DOHH2 (cell line): ENCODE results near the gene LCN2.

Experiments used
- H3F3A ChIP-seq: fragments of 200-600 bp; sonication (generic), shearing (Covaris generic); 2 replicates; pipeline ENCODE4 v1.6.0; 2016; ENCODE audit warnings: antibody characterized with exemption, mild to moderate bottlenecking; ENCODE audit not compliant: control insufficient read depth, insufficient read depth
- H3K27ac ChIP-seq: fragments of 200-600 bp; sonication (generic); 2 replicates; pipeline ENCODE4 v1.5.1; 2014; ENCODE audit warnings: low read depth, mild to moderate bottlenecking, low read length, moderate library complexity
- H3K27me3 ChIP-seq: fragments of 200-600 bp; sonication (generic); 2 replicates; pipeline ENCODE4 v1.6.1; 2014; ENCODE audit warnings: mild to moderate bottlenecking, low read length, mixed read lengths; ENCODE audit not compliant: control insufficient read depth
- H3K36me3 ChIP-seq: fragments of 200-600 bp; sonication (generic); 2 replicates; pipeline ENCODE4 v1.6.1; 2014; ENCODE audit warnings: mild to moderate bottlenecking, low read length, moderate library complexity, mixed read lengths; ENCODE audit not compliant: control insufficient read depth
- H3K4me1 ChIP-seq: fragments of 200-600 bp; sonication (generic); 2 replicates; pipeline ENCODE4 v1.6.1; 2014; ENCODE audit warnings: mild to moderate bottlenecking, low read length, mixed read lengths; ENCODE audit not compliant: control insufficient read depth
- H3K4me2 ChIP-seq: fragments of 200-600 bp; sonication (generic); 2 replicates; pipeline ENCODE4 v1.6.0; 2014; ENCODE audit warnings: mild to moderate bottlenecking, low read length, moderate library complexity
- H3K4me3 ChIP-seq: fragments of 200-600 bp; sonication (generic); 2 replicates; pipeline ENCODE4 v1.5.1; 2014; ENCODE audit warnings: mild to moderate bottlenecking, low read length, mixed read lengths
- H3K79me2 ChIP-seq: fragments of 200-600 bp; sonication (generic); 2 replicates; pipeline ENCODE4 v1.6.1; 2014; ENCODE audit warnings: mild to moderate bottlenecking, low read length, mixed read lengths; ENCODE audit not compliant: control insufficient read depth
- H3K9me2 ChIP-seq: fragments of 200-600 bp; sonication (generic); replicated peaks from 2 replicates; pipeline ENCODE4 v1.6.1; 2014; ENCODE audit warnings: mild to moderate bottlenecking, low read length, mixed read lengths; ENCODE audit not compliant: control insufficient read depth
- H3K9me3 ChIP-seq: fragments of 200-600 bp; sonication (generic); 2 replicates; pipeline ENCODE4 v1.6.1; 2014; ENCODE audit warnings: antibody characterized with exemption, low read length, mixed read lengths; ENCODE audit not compliant: control insufficient read depth, insufficient read depth
- H4K20me1 ChIP-seq: fragments of 200-600 bp; sonication (generic); 2 replicates; pipeline ENCODE4 v1.6.0; 2014; ENCODE audit warnings: low read depth, mild to moderate bottlenecking, antibody characterized with exemption, low read length, moderate library complexity; ENCODE audit not compliant: control insufficient read depth, insufficient read depth
- EZH2phosphoT487 ChIP-seq: fragments of 200-600 bp; sonication (generic); IDR thresholded peaks from 2 replicates; pipeline ENCODE4 v1.6.1; 2017; ENCODE audit warnings: borderline replicate concordance, mild to moderate bottlenecking, antibody characterized with exemption, low read length, moderate library complexity, mixed read lengths
- TF ChIP-seq, protein P1 (sequence below): fragments of 200-600 bp; sonication (generic); IDR thresholded peaks from one replicate; pipeline ENCODE4 v1.5.1; 2014; ENCODE audit warnings: antibody characterized with exemption, mild to moderate bottlenecking, low read depth, low read length; ENCODE audit not compliant: poor library complexity, severe bottlenecking

The LCN2 gene

DNA sequence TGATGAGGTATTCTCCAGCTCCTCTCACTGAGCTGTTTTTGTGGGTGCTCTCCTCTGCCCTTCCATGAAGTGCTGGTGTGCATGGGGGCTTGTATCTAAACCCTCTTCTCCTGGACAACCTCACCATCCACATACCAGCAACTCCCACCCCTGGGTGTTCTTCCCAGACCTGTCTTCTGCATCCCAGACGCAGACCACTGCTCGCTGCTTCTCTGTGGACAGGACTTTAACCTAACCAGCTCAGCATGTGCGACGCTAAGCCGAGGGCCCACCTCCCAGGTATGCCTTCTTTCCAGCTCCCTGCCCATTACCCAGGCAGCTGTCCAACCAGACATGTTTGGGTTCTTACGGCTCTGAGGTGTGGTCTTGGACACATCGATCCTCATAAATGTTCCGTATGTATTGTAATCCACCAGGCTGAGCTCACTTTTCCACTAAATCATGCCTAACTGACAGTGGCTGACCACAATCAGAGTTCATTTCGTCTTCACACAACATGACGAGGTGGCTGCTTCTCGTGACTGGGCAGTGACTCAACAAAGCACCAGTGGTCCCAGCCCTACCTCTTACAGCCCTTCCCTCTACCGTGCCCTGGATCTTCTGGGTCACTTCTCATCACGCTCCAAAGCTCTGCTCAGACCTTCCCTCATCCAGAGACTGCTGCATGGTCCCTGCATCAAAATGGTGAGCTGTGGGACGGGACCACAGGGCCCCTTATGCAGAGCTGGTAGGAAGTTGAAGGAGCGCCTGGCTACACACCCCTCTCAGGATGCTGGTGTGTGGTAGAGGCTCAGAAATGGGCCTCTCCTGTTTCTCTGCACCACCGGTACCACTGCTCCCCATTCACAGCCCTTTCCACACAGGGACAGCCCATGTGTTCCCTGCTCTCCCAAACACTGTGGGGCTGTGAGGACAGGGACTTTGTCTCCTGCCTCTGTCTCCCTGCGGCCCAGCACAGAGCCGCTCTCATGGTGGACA, 12.1 kb upstream of the LCN2 start:
- Histone ChIP-seq H3K4me1 (no peaks in the 10 kb centered on the region), H4K20me1 (no peaks in the 10 kb centered on the region), H3F3A (no peaks in the 10 kb centered on the region), H3K27me3 (peaks cover 29% of the 10 kb centered on the region), H3K4me3 (no peak overlapping the region), H3K9me3 (no peaks in the 10 kb centered on the region), H3K27ac (no peak overlapping the region), H3K9me2 (no peaks in the 10 kb centered on the region), H3K79me2 (no peaks in the 10 kb centered on the region), H3K36me3 (no peaks in the 10 kb centered on the region), H3K4me2 (no peak overlapping the region)
- TF ChIP-seq EZH2phosphoT487: no peak
- TF ChIP-seq, protein P1, sequence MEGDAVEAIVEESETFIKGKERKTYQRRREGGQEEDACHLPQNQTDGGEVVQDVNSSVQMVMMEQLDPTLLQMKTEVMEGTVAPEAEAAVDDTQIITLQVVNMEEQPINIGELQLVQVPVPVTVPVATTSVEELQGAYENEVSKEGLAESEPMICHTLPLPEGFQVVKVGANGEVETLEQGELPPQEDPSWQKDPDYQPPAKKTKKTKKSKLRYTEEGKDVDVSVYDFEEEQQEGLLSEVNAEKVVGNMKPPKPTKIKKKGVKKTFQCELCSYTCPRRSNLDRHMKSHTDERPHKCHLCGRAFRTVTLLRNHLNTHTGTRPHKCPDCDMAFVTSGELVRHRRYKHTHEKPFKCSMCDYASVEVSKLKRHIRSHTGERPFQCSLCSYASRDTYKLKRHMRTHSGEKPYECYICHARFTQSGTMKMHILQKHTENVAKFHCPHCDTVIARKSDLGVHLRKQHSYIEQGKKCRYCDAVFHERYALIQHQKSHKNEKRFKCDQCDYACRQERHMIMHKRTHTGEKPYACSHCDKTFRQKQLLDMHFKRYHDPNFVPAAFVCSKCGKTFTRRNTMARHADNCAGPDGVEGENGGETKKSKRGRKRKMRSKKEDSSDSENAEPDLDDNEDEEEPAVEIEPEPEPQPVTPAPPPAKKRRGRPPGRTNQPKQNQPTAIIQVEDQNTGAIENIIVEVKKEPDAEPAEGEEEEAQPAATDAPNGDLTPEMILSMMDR: no peak

DNA sequence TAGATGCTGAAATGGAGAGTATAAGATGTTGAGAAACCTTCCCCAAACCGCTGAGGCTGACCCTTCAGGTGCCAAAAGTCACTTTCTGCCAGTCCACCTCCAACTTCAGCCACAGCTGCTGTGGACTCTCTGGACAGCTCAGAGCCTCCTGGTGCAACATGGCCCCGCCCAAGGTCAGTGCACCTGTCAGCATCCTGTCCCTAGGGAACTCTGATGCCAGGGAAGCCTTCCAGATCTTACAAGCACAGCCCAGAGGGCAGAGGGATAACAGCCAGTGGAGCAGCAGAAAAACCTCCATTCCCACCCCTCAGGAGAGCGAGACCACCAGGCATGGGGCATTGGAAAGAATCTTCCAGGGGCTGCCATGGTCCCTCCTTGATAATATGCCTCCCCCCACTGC, 11.3 kb upstream of the LCN2 start:
- no peak overlapping the region for H3K27ac ChIP-seq
- TF ChIP-seq, protein P1: no peak
- TF ChIP-seq EZH2phosphoT487: no peak
- H3K27me3 ChIP-seq: peaks cover 24% of the 10 kb centered on the region
- no peaks in the 10 kb centered on the region for H3K9me2 ChIP-seq
- no peaks in the 10 kb centered on the region for H3K4me1 ChIP-seq
- no peaks in the 10 kb centered on the region for H4K20me1 ChIP-seq
- no peak overlapping the region for H3K4me3 ChIP-seq
- no peaks in the 10 kb centered on the region for H3K79me2 ChIP-seq
- no peaks in the 10 kb centered on the region for H3F3A ChIP-seq
- H3K36me3 ChIP-seq: no peaks in the 10 kb centered on the region
- no peaks in the 10 kb centered on the region for H3K9me3 ChIP-seq
- no peak overlapping the region for H3K4me2 ChIP-seq

- Histone ChIP-seq H3K4me3 (no peak overlapping the region), H3K27me3 (peaks cover 17% of the 10 kb centered on the region), H4K20me1 (no peaks in the 10 kb centered on the region), H3K9me2 (no peaks in the 10 kb centered on the region), H3K4me2 (no peak overlapping the region), H3F3A (no peaks in the 10 kb centered on the region), H3K4me1 (no peaks in the 10 kb centered on the region), H3K36me3 (no peaks in the 10 kb centered on the region), H3K27ac (no peak overlapping the region), H3K9me3 (no peaks in the 10 kb centered on the region), H3K79me2 (no peaks in the 10 kb centered on the region)
- TF ChIP-seq, protein P1: no peak
- no peak for TF ChIP-seq EZH2phosphoT487
Measured at GRCh38 chr9:128139621-128140020, 9.6 kb upstream of the LCN2 start.
